Hematopoietic multipotent progenitor cell treated with erythropoietin and hydrocortisone succinate and interleukin-3 and kit ligand, for 17 days (in vitro differentiated cells): ENCODE data around the gene CDK6.

Experiments
- DNase-seq: peaks from one replicate; pipeline ENCODE4 v3.0.0-alpha.2; 2015; ENCODE audit warnings: low spot score

CDK6 gene

DNA sequence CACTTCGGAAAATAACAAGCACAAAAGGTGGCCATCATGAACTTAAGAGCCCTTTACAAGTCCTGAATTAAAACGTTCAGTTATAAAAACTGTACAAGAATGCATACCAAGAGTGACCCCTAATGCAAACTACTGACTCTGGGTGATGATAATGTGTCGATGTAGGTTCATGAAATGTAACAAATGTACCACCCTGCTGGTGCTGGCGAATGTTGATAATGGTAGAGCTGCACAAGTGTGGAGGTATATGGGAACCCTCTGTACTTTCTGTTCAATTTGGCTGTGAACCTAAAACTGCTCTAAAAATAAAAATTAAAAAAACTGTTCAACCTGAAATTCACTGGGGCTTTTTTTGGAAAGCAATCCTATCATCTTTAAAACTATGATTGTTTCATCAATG lies 249.5 kb downstream of the CDK6 start:
- peak; percentile 12 for DNase-seq

DNA sequence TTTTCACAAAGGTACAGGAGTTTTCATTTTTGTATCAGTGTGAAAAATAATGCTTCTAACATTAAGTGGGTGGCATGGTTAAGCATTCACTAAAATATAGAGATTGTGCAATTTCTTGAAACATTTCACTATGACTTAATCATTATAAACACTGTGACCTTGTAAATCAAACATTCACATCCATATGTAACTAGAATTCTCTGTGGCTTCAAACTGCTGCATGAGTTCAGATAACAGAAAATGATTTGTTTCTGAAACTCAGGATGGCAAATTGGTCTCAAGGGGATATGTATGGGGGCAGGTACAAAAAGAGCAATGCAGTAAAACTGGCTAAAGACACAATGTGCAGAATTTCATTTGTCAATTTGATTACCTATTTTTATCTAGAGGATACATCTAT lies 250.0 kb downstream of the CDK6 start:
- DNase-seq: peak; percentile 14

DNA sequence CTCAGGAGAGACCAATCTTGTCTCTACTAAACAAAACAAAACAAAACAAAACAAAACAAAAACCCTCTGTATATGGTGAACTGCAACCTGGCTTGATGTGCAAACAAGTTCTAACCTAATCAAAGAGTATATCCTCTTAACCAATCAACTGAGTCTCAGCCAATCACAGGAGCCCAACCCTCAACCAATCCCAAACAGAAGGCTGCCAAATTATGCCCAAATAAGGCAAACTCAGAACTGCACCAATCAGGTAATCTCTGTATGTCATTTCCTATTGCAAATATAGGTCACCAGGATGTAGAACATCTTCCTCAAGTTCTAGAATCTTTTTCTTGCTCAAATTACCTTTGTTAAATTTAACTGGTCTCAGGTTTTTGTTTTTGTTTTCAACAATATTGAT lies 251.4 kb downstream of the CDK6 start:
- peak; percentile 30 for DNase-seq

DNA sequence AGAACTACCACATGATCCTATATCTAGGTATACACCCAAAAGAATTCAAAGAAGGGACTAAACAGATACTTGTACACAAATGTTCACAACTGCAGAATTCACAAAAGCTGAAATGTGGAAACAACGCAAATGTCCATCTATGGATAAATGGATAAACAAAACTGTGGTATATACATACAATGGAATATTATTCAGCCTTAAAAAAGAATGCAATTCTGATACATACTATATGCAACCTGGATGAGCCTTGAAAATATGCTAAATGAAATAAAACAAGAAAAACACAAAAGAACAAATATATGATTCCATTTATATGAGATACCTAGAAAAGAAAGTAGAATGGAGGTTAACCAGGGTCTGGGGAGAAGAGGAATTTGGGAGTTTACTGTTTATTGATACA lies 253.4 kb downstream of the CDK6 start:
- DNase-seq: no peak

DNA sequence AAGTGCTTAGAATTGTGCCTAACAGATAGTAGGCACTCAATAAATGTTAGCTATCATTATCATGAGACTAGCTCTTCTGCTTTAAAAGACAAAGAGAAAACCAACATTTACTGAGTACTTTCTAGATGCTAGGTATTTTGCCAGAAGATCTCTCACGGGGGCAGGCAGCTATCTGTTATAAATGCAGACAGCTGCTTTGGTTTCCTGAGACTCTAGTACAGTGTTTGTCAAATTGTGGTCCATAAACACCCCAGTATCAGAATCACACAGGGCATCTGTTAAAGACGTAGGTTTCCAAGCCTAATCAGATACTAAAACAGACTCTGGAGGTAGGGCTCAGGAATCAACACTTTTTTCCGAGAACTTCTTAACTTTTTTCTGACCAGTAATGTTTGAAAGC lies 260.1 kb downstream of the CDK6 start:
- DNase-seq: no peak

DNA sequence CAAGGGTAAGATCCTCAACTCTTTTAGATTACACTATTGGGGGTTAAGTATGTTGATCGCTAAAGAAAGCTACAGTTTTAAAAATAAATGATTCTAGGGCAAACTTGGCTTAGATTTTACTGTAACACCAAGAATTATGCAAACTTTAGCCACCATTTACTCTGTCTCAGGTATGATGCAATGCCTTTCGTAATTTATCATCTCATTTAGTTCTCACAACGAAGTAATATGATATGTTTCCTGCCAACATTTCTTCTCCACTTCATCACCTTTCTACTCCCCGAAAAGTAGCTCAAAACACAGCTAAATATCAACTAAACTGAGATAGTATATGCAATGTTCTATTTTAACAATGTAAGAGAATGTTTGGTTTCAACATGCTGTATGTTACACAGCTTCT lies 267.2 kb downstream of the CDK6 start:
- DNase-seq: no peak

DNA sequence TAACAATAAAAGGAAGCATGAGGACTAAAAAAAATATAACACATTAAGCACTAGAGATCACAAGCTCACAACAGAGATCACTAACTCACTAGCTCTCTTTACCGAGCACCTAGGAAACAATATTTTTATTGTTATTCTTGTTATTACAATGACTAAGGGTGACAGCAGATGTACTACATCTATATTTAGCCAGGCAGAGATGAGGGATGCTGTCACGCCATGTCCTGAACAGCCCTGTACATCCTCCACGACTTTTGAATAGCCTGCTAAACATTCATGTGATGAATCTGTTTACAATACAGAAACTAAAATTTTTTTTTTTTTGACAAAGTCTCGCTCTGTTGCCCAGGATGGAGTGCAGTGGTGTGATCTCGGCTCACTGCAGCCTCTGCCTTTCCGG lies 268.9 kb downstream of the CDK6 start:
- DNase-seq: no peak

DNA sequence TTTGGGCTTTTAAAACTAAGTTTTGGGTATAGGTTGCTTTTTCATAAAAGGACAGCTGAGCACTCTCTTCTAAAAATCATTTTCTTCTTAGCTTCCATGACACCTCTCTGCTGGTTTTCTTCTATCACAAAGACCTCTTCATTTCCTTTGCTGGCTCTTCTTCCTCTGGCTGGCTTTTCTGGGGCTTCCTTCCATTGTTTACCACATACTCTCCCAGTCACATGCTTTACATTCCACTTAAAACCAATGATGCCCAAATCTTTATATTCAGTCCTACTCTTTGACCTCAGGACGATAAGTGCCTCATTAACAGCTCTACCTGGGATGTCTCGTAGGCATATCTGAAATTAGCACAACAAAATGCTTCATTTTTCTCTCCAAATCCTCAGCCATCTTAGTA lies 273.0 kb downstream of the CDK6 start:
- DNase-seq: no peak

DNA sequence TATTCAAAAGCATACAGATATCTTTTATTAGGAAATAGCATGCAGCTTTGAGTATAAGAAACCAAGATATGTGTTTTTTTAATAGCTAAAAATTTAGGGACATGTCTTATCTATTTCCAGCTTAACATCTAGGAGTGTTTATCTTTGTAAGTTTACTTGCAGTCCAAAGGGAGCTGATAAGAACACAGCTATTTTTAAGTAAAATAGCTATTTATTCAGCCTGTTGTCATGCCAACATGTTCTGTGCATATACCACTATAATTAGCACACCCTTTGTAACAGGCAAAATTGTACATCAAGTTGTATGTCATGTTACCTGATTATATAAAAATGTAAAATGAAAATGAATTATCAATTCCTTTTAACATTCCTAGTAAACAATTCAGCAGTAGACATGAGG lies 275.8 kb downstream of the CDK6 start:
- DNase-seq: no peak

DNA sequence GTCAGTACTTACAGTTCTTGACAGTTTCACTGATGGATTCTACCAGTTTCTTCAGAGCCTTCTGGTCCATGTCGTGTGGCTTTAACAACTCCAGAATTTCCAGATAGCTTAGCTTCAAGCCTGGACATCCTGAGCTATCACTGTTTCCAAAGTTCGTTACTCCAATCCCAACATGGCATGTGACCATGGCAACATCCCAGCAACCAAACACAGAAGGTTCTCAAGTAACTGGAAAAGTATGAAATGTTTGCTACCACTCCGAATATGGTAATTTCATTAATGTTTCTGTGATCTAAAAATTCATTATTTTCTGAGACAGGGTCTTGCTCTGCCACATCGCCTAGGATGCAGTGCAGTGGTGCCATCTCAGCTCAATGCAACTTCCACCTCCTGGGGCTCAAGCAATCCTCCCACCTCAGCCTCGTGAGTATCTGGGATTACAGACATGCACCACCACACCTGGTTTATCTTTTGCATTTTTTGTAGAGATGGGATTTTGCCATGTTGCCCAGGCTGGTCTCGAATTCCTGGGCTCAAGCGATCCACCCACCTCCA lies 278.5 kb downstream of the CDK6 start:
- no peak for DNase-seq

DNA sequence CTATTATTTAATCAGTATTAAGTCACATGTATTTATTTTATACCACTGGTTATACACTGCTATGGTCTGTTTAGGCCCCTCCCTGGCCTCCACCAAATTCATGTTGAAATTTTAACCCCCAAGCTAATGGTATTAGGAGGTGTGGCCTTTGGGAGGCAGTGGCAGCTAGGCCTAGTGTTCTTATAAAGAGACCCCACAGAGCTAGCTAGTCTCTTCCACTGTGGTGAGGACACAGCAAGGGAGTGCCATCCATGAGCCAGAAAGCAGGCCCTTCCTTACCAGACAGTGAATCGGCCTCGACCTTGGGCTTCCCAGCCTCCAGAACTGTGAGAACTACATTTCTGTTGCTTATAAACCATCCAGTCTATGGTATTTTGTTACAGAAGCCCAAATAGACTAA lies 279.1 kb downstream of the CDK6 start:
- no peak for DNase-seq
